HG03571 (cell line): ENCODE data around the gene GPRIN3.
"Not testable (repeated sequence)": the region's sequence is repeated elsewhere in the genome, so short reads cannot be mapped to it uniquely, and the experiment has no call there.

Experiments used
- ATAC-seq: cut with Tn5 transposase; IDR thresholded peaks from one replicate; pipeline ENCODE4 v1.9.1; 2021; ENCODE audit not compliant: unreplicated experiment

The GPRIN3 gene

GRCh38 chr4:89312066-89312465, 4.5 kb upstream of the GPRIN3 start:
- no peak for ATAC-seq

- ATAC-seq = no peak
Observed at GRCh38 chr4:89311433-89311832, 3.8 kb upstream of the GPRIN3 start.

DNA sequence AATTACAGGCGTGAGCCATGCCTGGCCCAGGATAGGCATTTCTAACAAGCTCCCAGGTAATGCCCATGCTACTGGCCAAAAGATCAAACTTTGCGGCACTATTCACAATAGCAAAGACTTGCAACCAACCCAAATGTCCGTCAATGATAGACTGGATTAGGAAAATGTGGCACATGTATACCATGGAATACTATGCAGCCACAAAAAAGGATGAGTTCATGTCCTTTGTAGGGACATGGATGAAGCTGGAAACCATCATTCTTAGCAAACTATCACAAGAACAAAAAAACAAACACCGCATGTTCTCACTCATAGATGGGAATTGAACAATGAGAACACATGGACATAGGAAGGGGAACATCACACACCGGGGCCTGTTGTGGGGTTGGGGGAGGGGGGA, 1.6 kb upstream of the GPRIN3 start:
- not testable (repeated sequence) for ATAC-seq

DNA sequence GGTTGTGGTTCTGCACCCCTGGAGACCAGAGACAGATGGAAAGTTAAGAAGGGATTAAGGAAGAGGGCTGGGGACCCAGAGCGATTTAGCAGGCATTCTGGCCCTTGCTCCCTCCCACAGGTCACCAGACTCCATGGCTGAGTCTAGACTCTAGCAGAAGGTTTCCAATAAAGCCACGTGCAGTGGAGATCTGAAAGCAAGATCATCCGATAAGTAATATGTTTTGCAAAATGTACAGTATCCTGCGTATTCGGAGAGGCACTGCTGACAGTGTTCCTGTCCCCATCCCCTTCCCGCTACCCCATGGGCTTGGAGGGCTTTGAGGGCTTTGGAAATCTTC, 531 bp upstream of the GPRIN3 start:
- no peak for ATAC-seq

DNA sequence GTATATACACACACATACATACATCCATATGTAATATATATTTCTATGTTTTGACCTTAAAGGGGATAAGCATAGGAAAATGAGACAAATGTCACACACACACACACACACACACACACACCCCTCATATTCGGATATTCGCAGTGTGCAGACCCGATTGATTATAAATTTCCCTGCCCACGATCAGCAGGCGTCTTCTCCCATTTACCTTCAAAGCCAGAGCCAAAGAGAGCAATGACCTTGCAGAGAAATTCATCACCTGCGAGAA, 488 bp downstream of the GPRIN3 start:
- no peak for ATAC-seq

GRCh38 chr4:89306486-89307177, 968 bp downstream of the GPRIN3 start:
- ATAC-seq = no peak

GRCh38 chr4:89305712-89306437, 1.7 kb downstream of the GPRIN3 start:
- no peak for ATAC-seq

DNA sequence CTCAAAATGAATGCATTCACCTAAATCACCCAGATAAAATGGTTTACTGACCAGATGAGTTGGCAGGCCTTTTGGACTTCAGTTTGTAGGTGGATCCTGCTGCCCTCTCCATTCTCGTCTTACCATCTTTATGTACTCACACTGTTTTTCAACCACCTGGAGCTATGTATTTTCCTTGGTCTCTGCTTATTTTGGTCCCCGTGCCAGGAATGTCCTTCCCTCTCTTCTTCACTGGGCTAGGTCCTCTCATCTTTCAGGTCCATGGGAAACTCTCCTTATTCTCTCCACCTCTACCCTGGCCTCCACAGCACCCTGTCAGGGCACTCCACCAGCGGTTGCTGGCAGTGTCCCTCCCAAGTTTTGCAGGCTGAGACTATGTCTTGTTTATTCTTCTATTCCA, 2.6 kb downstream of the GPRIN3 start:
- no peak for ATAC-seq

- ATAC-seq = no peak
Observed at GRCh38 chr4:89303814-89304388, 3.7 kb downstream of the GPRIN3 start.

GRCh38 chr4:89303177-89303576, 4.4 kb downstream of the GPRIN3 start:
- ATAC-seq = no peak

GRCh38 chr4:89301902-89302301, 5.7 kb downstream of the GPRIN3 start:
- no peak for ATAC-seq

- no peak for ATAC-seq
Observed at GRCh38 chr4:89301003-89301402, 6.6 kb downstream of the GPRIN3 start.

DNA sequence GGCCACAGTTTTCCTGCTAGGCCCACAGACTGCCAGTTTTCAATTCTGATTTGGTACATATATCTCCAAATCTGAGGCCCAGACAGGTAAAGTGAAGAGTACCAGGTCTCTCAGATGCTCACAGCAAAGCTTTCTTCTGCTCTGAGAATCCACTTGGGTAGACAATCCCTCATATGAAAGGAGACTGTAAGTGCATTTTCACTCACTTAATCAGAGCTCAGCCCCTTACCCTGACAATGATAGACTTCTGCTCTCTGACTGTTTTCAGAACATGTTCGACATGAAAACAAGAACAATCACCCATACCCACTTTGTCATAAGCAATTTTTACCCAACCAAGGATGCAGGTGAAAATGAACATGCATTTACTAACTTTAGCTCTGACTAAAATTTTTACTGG, 7.1 kb downstream of the GPRIN3 start:
- ATAC-seq = no peak

- no peak for ATAC-seq
Observed at GRCh38 chr4:89300060-89300459, 7.5 kb downstream of the GPRIN3 start.

- no peak for ATAC-seq
Observed at GRCh38 chr4:89299153-89299791, 8.3 kb downstream of the GPRIN3 start.

- ATAC-seq = no peak
Observed at GRCh38 chr4:89298788-89299152, 8.8 kb downstream of the GPRIN3 start.

GRCh38 chr4:89298155-89298554, 9.4 kb downstream of the GPRIN3 start:
- ATAC-seq = no peak

GRCh38 chr4:89296896-89297295, 10.7 kb downstream of the GPRIN3 start:
- no peak for ATAC-seq

GRCh38 chr4:89296399-89296798, 11.2 kb downstream of the GPRIN3 start:
- no peak for ATAC-seq

- no peak for ATAC-seq
Observed at GRCh38 chr4:89295415-89295927, 12.1 kb downstream of the GPRIN3 start.

GRCh38 chr4:89294573-89295269, 12.9 kb downstream of the GPRIN3 start:
- ATAC-seq = peak; percentile 89
